Endodermal cell (in vitro differentiated cells): ENCODE results near the gene RDH8. TPM values are rescaled to one million over a fixed set of nuclear protein-coding genes. Genes with fewer than 3 reads are reported as not detected.

ENCODE experiments used
- DNase-seq: peaks from one replicate; pipeline ENCODE4 v3.0.0-alpha.2; 2017
- H3K27ac ChIP-seq: 2 replicates; pipeline ENCODE4 v1.5.1; 2013; ENCODE audit warnings: mild to moderate bottlenecking, low read depth, low read length, moderate library complexity
- H3K27me3 ChIP-seq: 2 replicates; pipeline ENCODE4 v1.6.1; 2013; ENCODE audit warnings: mild to moderate bottlenecking, low read length, moderate library complexity; ENCODE audit not compliant: insufficient read depth, control insufficient read depth, poor library complexity, severe bottlenecking
- H3K36me3 ChIP-seq: 2 replicates; pipeline ENCODE4 v1.7.0; 2013; ENCODE audit warnings: mild to moderate bottlenecking, low read length, moderate library complexity; ENCODE audit not compliant: control insufficient read depth, insufficient read depth
- H3K4me1 ChIP-seq: one replicate; pipeline ENCODE4 v1.7.0; 2013; ENCODE audit warnings: low read length; ENCODE audit not compliant: control insufficient read depth, insufficient read depth
- H3K4me3 ChIP-seq: 2 replicates; pipeline ENCODE4 v1.5.1; 2013; ENCODE audit warnings: mild to moderate bottlenecking, low read length, moderate library complexity
- H3K9ac ChIP-seq: 2 replicates; pipeline ENCODE4 v1.6.1; 2013; ENCODE audit warnings: mild to moderate bottlenecking, low read length, moderate library complexity; ENCODE audit not compliant: poor library complexity, severe bottlenecking; ENCODE audit errors: extremely low read depth
- H3K9me3 ChIP-seq: 2 replicates; pipeline ENCODE4 v1.6.1; 2013; ENCODE audit warnings: mild to moderate bottlenecking, low read length, moderate library complexity; ENCODE audit not compliant: control insufficient read depth
- H3K27ac Mint-ChIP-seq: 2 replicates; pipeline ENCODE4 v1.8.0; 2020; ENCODE audit warnings: mixed read lengths
- H3K27me3 Mint-ChIP-seq: 2 replicates; pipeline ENCODE4 v1.8.0; 2021; ENCODE audit warnings: mild to moderate bottlenecking, mixed read lengths; ENCODE audit not compliant: insufficient read depth
- H3K36me3 Mint-ChIP-seq: 2 replicates; pipeline ENCODE4 v1.8.0; 2020; ENCODE audit warnings: low read depth, mixed read lengths
- H3K4me1 Mint-ChIP-seq: 2 replicates; pipeline ENCODE4 v1.8.0; 2020; ENCODE audit warnings: mixed read lengths
- H3K4me3 Mint-ChIP-seq: 2 replicates; pipeline ENCODE4 v1.8.0; 2020; ENCODE audit warnings: mild to moderate bottlenecking, moderate library complexity, mixed read lengths
- H3K9me3 Mint-ChIP-seq: 2 replicates; pipeline ENCODE4 v1.8.0; 2020; ENCODE audit warnings: mild to moderate bottlenecking, mixed read lengths
- whole genome bisulfite sequencing, 2 experiments: methylation state at CpG; one replicate each; pipeline versions ENCODE4 v1.1.5 to v1.1.7; 2013; ENCODE audit warnings: missing lambda C conversion rate in 2 of 2, mixed read lengths in 1 of 2; ENCODE audit not compliant: insufficient coverage in 1 of 2, insufficient read length in 1 of 2; 5-methylcytosine and 5-hydroxymethylcytosine counted together
- total RNA-seq, 2 donors: library from RNA; stranded (reverse); fragmentation: NEBNext Ultra II Directional in 1 of 2; extraction: Animal tissue kit (Norgen Biotek cat#: 25700) in 1 of 2; gene quantifications; 2 replicates in 1 of 2; 3 replicates in 1 of 2; pipeline ENCODE4 v1.2.1, GENCODE V29; 2021
- TF ChIP-seq, protein P1 (sequence below): fragments of 200-600 bp; sonication (generic); conservative IDR thresholded peaks from 2 replicates; pipeline ENCODE4 v1.5.0; 2021; ENCODE audit warnings: antibody characterized with exemption, mild to moderate bottlenecking

RDH8 gene
- total RNA-seq, 2 donors from 2014 or later, result not detected

DNA sequence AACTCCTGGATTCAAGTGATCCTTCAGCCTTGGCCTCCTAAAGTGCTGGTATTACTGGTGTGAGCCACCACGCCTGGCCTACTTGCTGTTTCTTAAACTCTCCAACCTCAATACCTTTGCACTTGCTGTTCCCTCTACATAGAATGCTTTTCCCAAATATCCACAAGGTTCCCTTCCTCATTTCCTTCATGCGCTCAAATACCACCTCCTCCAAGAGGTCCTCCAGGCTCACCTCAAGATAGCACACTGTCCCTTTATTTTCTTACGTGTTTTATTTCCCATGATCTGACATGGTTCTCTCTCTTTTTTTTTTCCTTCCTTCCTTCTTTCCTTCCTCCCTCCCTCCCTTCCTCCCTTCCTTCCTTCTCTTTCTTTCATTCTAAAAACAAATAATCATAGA, 13.5 kb downstream of the RDH8 start:
- no peaks in the 10 kb centered on the region for H3K4me1 ChIP-seq
- Mint-ChIP-seq H3K4me1 (no peaks in the 10 kb centered on the region), H3K9me3 (no peaks in the 10 kb centered on the region), H3K27me3 (peaks cover 16% of the 10 kb centered on the region), H3K36me3 (no peaks in the 10 kb centered on the region), H3K4me3 (no peak overlapping the region), H3K27ac (no peak overlapping the region)
- H3K27ac ChIP-seq, result no peak overlapping the region
- H3K4me3 ChIP-seq, result no peak overlapping the region
- no peaks in the 10 kb centered on the region for H3K36me3 ChIP-seq
- DNase-seq, result no peak
- H3K9me3 ChIP-seq, result no peaks in the 10 kb centered on the region
- 91 to 94% methylated on average over 3 of the region's 3 CpGs for WGBS, 2 experiments
- no peak overlapping the region for H3K9ac ChIP-seq
- TF ChIP-seq, protein P1, sequence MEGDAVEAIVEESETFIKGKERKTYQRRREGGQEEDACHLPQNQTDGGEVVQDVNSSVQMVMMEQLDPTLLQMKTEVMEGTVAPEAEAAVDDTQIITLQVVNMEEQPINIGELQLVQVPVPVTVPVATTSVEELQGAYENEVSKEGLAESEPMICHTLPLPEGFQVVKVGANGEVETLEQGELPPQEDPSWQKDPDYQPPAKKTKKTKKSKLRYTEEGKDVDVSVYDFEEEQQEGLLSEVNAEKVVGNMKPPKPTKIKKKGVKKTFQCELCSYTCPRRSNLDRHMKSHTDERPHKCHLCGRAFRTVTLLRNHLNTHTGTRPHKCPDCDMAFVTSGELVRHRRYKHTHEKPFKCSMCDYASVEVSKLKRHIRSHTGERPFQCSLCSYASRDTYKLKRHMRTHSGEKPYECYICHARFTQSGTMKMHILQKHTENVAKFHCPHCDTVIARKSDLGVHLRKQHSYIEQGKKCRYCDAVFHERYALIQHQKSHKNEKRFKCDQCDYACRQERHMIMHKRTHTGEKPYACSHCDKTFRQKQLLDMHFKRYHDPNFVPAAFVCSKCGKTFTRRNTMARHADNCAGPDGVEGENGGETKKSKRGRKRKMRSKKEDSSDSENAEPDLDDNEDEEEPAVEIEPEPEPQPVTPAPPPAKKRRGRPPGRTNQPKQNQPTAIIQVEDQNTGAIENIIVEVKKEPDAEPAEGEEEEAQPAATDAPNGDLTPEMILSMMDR, result no peak
- H3K27me3 ChIP-seq, result peaks cover 15% of the 10 kb centered on the region

GRCh38 chr19:10027158-10027997, 14.1 kb downstream of the RDH8 start:
- DNase-seq, result peak; percentile 99
- Mint-ChIP-seq H3K4me1 (no peaks in the 10 kb centered on the region), H3K4me3 (peak overlapping the region; percentile 16), H3K9me3 (no peaks in the 10 kb centered on the region), H3K36me3 (no peaks in the 10 kb centered on the region), H3K27me3 (peaks cover 18% of the 10 kb centered on the region), H3K27ac (no peak overlapping the region)
- Histone ChIP-seq H3K27ac (no peak overlapping the region), H3K27me3 (peaks cover 15% of the 10 kb centered on the region), H3K36me3 (no peaks in the 10 kb centered on the region), H3K4me3 (peak overlapping the region; percentile 69), H3K9me3 (no peaks in the 10 kb centered on the region), H3K9ac (peak overlapping the region; percentile 11), H3K4me1 (no peaks in the 10 kb centered on the region)
- TF ChIP-seq, protein P1, result peak; percentile 95
- 15 to 19% methylated on average over 10 to 29 of the region's 29 CpGs for WGBS, 2 experiments

- peaks cover 29% of the 10 kb centered on the region for H3K27me3 Mint-ChIP-seq
Observed at GRCh38 chr19:10033614-10034013, 20.3 kb downstream of the RDH8 start.

More at GRCh38 chr19:10033614-10034013, 20.3 kb downstream of the RDH8 start:
- H3K4me3 ChIP-seq, result no peak overlapping the region
- no peaks in the 10 kb centered on the region for H3K4me1 ChIP-seq
- Mint-ChIP-seq H3K27ac (no peak overlapping the region), H3K9me3 (no peaks in the 10 kb centered on the region), H3K36me3 (no peaks in the 10 kb centered on the region), H3K4me3 (no peak overlapping the region), H3K4me1 (no peaks in the 10 kb centered on the region)
- WGBS, 2 experiments, result 58 to 76% methylated on average over 2 to 8 of the region's 8 CpGs
- no peak overlapping the region for H3K27ac ChIP-seq
- no peaks in the 10 kb centered on the region for H3K9me3 ChIP-seq
- H3K36me3 ChIP-seq, result no peaks in the 10 kb centered on the region
- no peak overlapping the region for H3K9ac ChIP-seq
- no peaks in the 10 kb centered on the region for H3K27me3 ChIP-seq
- TF ChIP-seq, protein P1, result no peak
- no peak for DNase-seq
